ENCODE data around the gene PHF2.

The PHF2 gene

GRCh38 chr9:93610206-93610605, 33.8 kb downstream of the PHF2 start:
- no peak overlapping the region for H3K4me3 ChIP-seq (replicated peaks; ENCODE audit: low read depth, low read length)
- DNase-seq (ENCODE audit: low read depth) = no peak
- TF ChIP-seq CTCF (IDR thresholded peaks at IDR 0.05; ENCODE audit: low read length, missing control alignments) = no peak

- H3K4me3 ChIP-seq (replicated peaks; ENCODE audit: low read depth, low read length) = no peak overlapping the region
- DNase-seq (ENCODE audit: low read depth) = no peak
- no peak for TF ChIP-seq CTCF (IDR thresholded peaks at IDR 0.05; ENCODE audit: low read length, missing control alignments)
Measured at GRCh38 chr9:93612052-93612795, 35.8 kb downstream of the PHF2 start.

GRCh38 chr9:93612796-93613154, 36.4 kb downstream of the PHF2 start:
- no peak for TF ChIP-seq CTCF (IDR thresholded peaks at IDR 0.05; ENCODE audit: low read length, missing control alignments)
- H3K4me3 ChIP-seq (replicated peaks; ENCODE audit: low read depth, low read length) = no peak overlapping the region
- no peak for DNase-seq (ENCODE audit: low read depth)

- no peak for TF ChIP-seq CTCF (IDR thresholded peaks at IDR 0.05; ENCODE audit: low read length, missing control alignments)
- DNase-seq (ENCODE audit: low read depth) = no peak
- H3K4me3 ChIP-seq (replicated peaks; ENCODE audit: low read depth, low read length) = no peak overlapping the region
Measured at GRCh38 chr9:93613174-93613573, 36.8 kb downstream of the PHF2 start.

- no peak for TF ChIP-seq CTCF (IDR thresholded peaks at IDR 0.05; ENCODE audit: low read length, missing control alignments)
- no peak overlapping the region for H3K4me3 ChIP-seq (replicated peaks; ENCODE audit: low read depth, low read length)
- no peak for DNase-seq (ENCODE audit: low read depth)
Measured at GRCh38 chr9:93613791-93614190, 37.4 kb downstream of the PHF2 start.

GRCh38 chr9:93614830-93615468, 38.6 kb downstream of the PHF2 start:
- DNase-seq (ENCODE audit: low read depth) = no peak
- TF ChIP-seq CTCF (IDR thresholded peaks at IDR 0.05; ENCODE audit: low read length, missing control alignments) = no peak
- H3K4me3 ChIP-seq (replicated peaks; ENCODE audit: low read depth, low read length) = no peak overlapping the region

GRCh38 chr9:93616044-93616443, 39.7 kb downstream of the PHF2 start:
- no peak overlapping the region for H3K4me3 ChIP-seq (replicated peaks; ENCODE audit: low read depth, low read length)
- no peak for DNase-seq (ENCODE audit: low read depth)
- TF ChIP-seq CTCF (IDR thresholded peaks at IDR 0.05; ENCODE audit: low read length, missing control alignments) = no peak

Measured in fibroblast of pulmonary artery (primary cell).